NCI-H1417 treated with DMSO at 0.1 percent for 48 hours (cell line): ENCODE measurements around the gene NFIB.

Source experiments
- DNase-seq: peaks from one replicate; lab custom pipeline; 2025; lab: John Stamatoyannopoulos, UW

Gene NFIB

GRCh38 chr9:14313951-14314423 is at the start of gene NFIB:
NFIB (minus strand) TSS chr9:14314141; CDS start chr9:14313511, 630 bp downstream.
- no peak for DNase-seq

GRCh38 chr9:14362175-14362574 is 48.2 kb upstream of the NFIB start:
- DNase-seq, result no peak

GRCh38 chr9:14361074-14361473 is 47.1 kb upstream of the NFIB start:
- no peak for DNase-seq

GRCh38 chr9:14358523-14358922 is 44.6 kb upstream of the NFIB start:
- DNase-seq, result no peak

GRCh38 chr9:14356351-14357265 is 42.7 kb upstream of the NFIB start:
- no peak for DNase-seq

- DNase-seq, result no peak
These were observed 40.3 kb upstream of the NFIB start for GRCh38 chr9:14354201-14354600.

- DNase-seq, result peak; percentile 24
These were observed 39.5 kb upstream of the NFIB start for GRCh38 chr9:14353222-14354056.

- DNase-seq, result no peak
These were observed 38.6 kb upstream of the NFIB start for GRCh38 chr9:14352503-14352902.

- no peak for DNase-seq
These were observed 37.4 kb upstream of the NFIB start for GRCh38 chr9:14351221-14351836.

- no peak for DNase-seq
These were observed 36.8 kb upstream of the NFIB start for GRCh38 chr9:14350754-14351153.

GRCh38 chr9:14350349-14350728 is 36.4 kb upstream of the NFIB start:
- DNase-seq, result no peak

- no peak for DNase-seq
These were observed 35.8 kb upstream of the NFIB start for GRCh38 chr9:14349447-14350348.

- no peak for DNase-seq
These were observed 35.2 kb upstream of the NFIB start for GRCh38 chr9:14349146-14349446.

GRCh38 chr9:14348373-14349145 is 34.6 kb upstream of the NFIB start:
- DNase-seq, result no peak

GRCh38 chr9:14348123-14348372 is 34.1 kb upstream of the NFIB start:
- DNase-seq, result no peak

GRCh38 chr9:14347406-14348122 is 33.6 kb upstream of the NFIB start:
- DNase-seq, result no peak

- DNase-seq, result no peak
These were observed 33.0 kb upstream of the NFIB start for GRCh38 chr9:14346811-14347405.

- no peak for DNase-seq
These were observed 32.4 kb upstream of the NFIB start for GRCh38 chr9:14346231-14346791.

GRCh38 chr9:14345354-14346230 is 31.7 kb upstream of the NFIB start:
- no peak for DNase-seq
